CD4-positive, alpha-beta T cell treated with Interleukin-17A for 1 hour (primary cell): ENCODE data around the gene SERPINB6.
"Not testable (repeated sequence)": the region's sequence is repeated elsewhere in the genome, so short reads cannot be mapped to it uniquely, and the experiment has no call there.

Experiments used
- DNase-seq: peaks from one replicate; pipeline ENCODE4 v3.0.0-alpha.2; 2020

SERPINB6 gene

GRCh38 chr6:2971420-2972218, at the start of gene SERPINB6:
Gene SERPINB6 (minus strand): TSS chr6:2971567. CDS start chr6:2959332, 12,235 bp downstream.
- peak; percentile 61 for DNase-seq

GRCh38 chr6:3019749-3020320, 48.5 kb upstream of the SERPINB6 start:
- no peak for DNase-seq

- no peak for DNase-seq
Observed at GRCh38 chr6:3019065-3019464, 47.7 kb upstream of the SERPINB6 start.

- no peak for DNase-seq
Observed at GRCh38 chr6:3017304-3017703, 45.9 kb upstream of the SERPINB6 start.

- no peak for DNase-seq
Observed at GRCh38 chr6:3016473-3017280, 45.3 kb upstream of the SERPINB6 start.

- DNase-seq = no peak
Observed at GRCh38 chr6:3015144-3015543, 43.8 kb upstream of the SERPINB6 start.

- no peak for DNase-seq
Observed at GRCh38 chr6:3014675-3015066, 43.3 kb upstream of the SERPINB6 start.

- no peak for DNase-seq
Observed at GRCh38 chr6:3013901-3014674, 42.7 kb upstream of the SERPINB6 start.

GRCh38 chr6:3013486-3013885, 42.1 kb upstream of the SERPINB6 start:
- DNase-seq = no peak

- no peak for DNase-seq
Observed at GRCh38 chr6:3011592-3011991, 40.2 kb upstream of the SERPINB6 start.

- no peak for DNase-seq
Observed at GRCh38 chr6:3011158-3011557, 39.8 kb upstream of the SERPINB6 start.

- DNase-seq = no peak
Observed at GRCh38 chr6:3009930-3010329, 38.6 kb upstream of the SERPINB6 start.

GRCh38 chr6:3008712-3009265, 37.4 kb upstream of the SERPINB6 start:
- DNase-seq = not testable (repeated sequence)

- no peak for DNase-seq
Observed at GRCh38 chr6:3007571-3007970, 36.2 kb upstream of the SERPINB6 start.

GRCh38 chr6:3006476-3006875, 35.1 kb upstream of the SERPINB6 start:
- no peak for DNase-seq

- no peak for DNase-seq
Observed at GRCh38 chr6:3005874-3006273, 34.5 kb upstream of the SERPINB6 start.

- DNase-seq = no peak
Observed at GRCh38 chr6:3005077-3005476, 33.7 kb upstream of the SERPINB6 start.

- DNase-seq = not testable (repeated sequence)
Observed at GRCh38 chr6:3003226-3003625, 31.9 kb upstream of the SERPINB6 start.

GRCh38 chr6:3001773-3002293, 30.5 kb upstream of the SERPINB6 start:
- peak; percentile 69 for DNase-seq

- no peak for DNase-seq
Observed at GRCh38 chr6:3001146-3001772, 29.9 kb upstream of the SERPINB6 start.

GRCh38 chr6:2999618-3000557, 28.5 kb upstream of the SERPINB6 start, which contains the start of gene NQO2:
Gene NQO2 (plus strand): TSS chr6:2999894. CDS start chr6:3006553, 6,659 bp downstream.
- DNase-seq = peak; percentile 91
